Sigmoid colon (tissue), 7 donors: ENCODE data around the gene EMILIN2. TPM values are rescaled to one million over a fixed set of nuclear protein-coding genes. Genes with fewer than 3 reads are reported as not detected.

Source experiments
- DNase-seq: peaks from one replicate; pipeline ENCODE4 v3.0.0-alpha.2; 2019
- H3K27ac ChIP-seq, 4 donors: fragments of 200-600 bp; sonication (generic); one replicate each; pipeline ENCODE4 v1.5.1; 2016 to 2019; ENCODE audit warnings: mild to moderate bottlenecking in 1 of 4
- H3K27me3 ChIP-seq, 3 donors: fragments of 200-600 bp; sonication (generic); one replicate each; pipeline ENCODE4 v1.5.1; 2019; ENCODE audit warnings: mild to moderate bottlenecking in 1 of 3
- H3K36me3 ChIP-seq, 4 donors: fragments of 200-600 bp; sonication (generic); one replicate each; pipeline ENCODE4 v1.5.1; 2016 to 2019
- H3K4me1 ChIP-seq, 4 donors: fragments of 200-600 bp; sonication (generic); one replicate each; pipeline ENCODE4 v1.5.1; 2017 to 2019
- H3K4me3 ChIP-seq, 4 donors: fragments of 200-600 bp; sonication (generic); one replicate each; pipeline ENCODE4 v1.5.1; 2017 to 2019; ENCODE audit warnings: mild to moderate bottlenecking in 2 of 4, moderate library complexity in 1 of 4
- H3K9me3 ChIP-seq, 4 donors: fragments of 200-600 bp in 3 of 4; sonication (generic) in 3 of 4; one replicate each; pipeline versions ENCODE4 v1.5.1 to v1.6.1; 2013 to 2019
- EP300 ChIP-seq, 4 donors: sonication (generic); formaldehyde crosslinking; IDR thresholded peaks; one replicate each; pipeline ENCODE4 v1.6.1; 2017; ENCODE audit warnings: antibody characterized with exemption in 4 of 4
- POLR2A ChIP-seq, 2 donors: fragments of 450-650 bp; IDR thresholded peaks; one replicate each; pipeline ENCODE4 v1.6.1; 2016; ENCODE audit warnings: antibody characterized with exemption in 2 of 2, mild to moderate bottlenecking in 2 of 2, moderate library complexity in 2 of 2
- POLR2AphosphoS5 ChIP-seq, 4 donors: sonication (generic); formaldehyde crosslinking; IDR thresholded peaks; one replicate each; pipeline ENCODE4 v1.6.1; 2017; ENCODE audit warnings: antibody characterized with exemption in 4 of 4
- WGBS, 2 donors: extraction: QIAGEN DNeasy Blood & Tissue Kit; methylation state at CpG; one replicate each; pipeline ENCODE4 v1.1.7; 2013; 5-methylcytosine and 5-hydroxymethylcytosine counted together
- intact Hi-C: fragments of 100-400 bp; cut with DNase I; formaldehyde crosslinking; loops from one replicate; pipeline ENCODE4 v1.15.1; 2023
- polyA plus RNA-seq, 3 donors: library from polyadenylated mRNA; stranded (reverse); fragments of 200-250 nt; gene quantifications; one replicate each; pipeline ENCODE4 v1.2.3, GENCODE V29; 2013
- total RNA-seq, 4 donors: library from RNA; depleted of rRNA; stranded (reverse); fragments of >200 nt; gene quantifications; one replicate each; pipeline ENCODE4 v1.1.0, GENCODE V29; 2016
- TF ChIP-seq, protein P1 (sequence below), 4 experiments: fragments of 450-650 bp in 3 of 4; fragments of 200-600 bp in 1 of 4; IDR thresholded peaks; one replicate each; pipeline ENCODE4 v1.5.1; 2016 to 2019; ENCODE audit warnings: antibody characterized with exemption in 4 of 4, mild to moderate bottlenecking in 3 of 4, moderate library complexity in 2 of 4
- donor health status: healthy with polysubstance abuse.
- donor health status: Bipolar disorder and iron deficiency.
- donor health status: healthy.

EMILIN2 gene
- total and polyA plus RNA-seq, 7 donors, result 4.8 to 12.0 (median 9.5) TPM

DNA sequence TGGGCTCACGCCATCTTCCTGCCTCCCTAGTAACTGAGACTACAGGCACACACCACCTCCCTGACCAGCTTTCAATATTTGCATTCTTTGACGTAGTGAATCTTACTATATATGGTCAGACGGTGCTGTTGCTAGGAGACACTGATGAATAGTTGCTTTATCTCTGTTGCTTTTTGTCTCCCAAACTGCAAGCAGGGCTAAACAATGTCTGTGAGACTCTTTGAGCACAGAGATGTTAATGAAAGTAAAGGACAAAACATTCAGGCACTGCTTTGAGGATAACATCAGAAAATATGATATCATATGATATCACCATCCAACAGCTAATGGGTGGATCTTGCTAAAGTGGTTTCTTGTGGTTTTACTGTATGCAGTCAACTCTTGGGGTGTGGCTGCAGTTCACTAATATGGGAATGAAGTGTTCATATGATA lies 43.0 kb downstream of the EMILIN2 start:
- 25 to 59% methylated on average over 3 of the region's 3 CpGs for WGBS, 2 donors
- no peaks in the 10 kb centered on the region for H3K36me3 ChIP-seq
- H3K27ac ChIP-seq, result no peak overlapping the region
- no peak for DNase-seq
- no peaks in the 10 kb centered on the region for H3K27me3 ChIP-seq
- no peaks in the 10 kb centered on the region for H3K9me3 ChIP-seq
- no peak overlapping the region for H3K4me3 ChIP-seq
- no peaks in the 10 kb centered on the region for H3K4me1 ChIP-seq
- TF ChIP-seq, protein P1, sequence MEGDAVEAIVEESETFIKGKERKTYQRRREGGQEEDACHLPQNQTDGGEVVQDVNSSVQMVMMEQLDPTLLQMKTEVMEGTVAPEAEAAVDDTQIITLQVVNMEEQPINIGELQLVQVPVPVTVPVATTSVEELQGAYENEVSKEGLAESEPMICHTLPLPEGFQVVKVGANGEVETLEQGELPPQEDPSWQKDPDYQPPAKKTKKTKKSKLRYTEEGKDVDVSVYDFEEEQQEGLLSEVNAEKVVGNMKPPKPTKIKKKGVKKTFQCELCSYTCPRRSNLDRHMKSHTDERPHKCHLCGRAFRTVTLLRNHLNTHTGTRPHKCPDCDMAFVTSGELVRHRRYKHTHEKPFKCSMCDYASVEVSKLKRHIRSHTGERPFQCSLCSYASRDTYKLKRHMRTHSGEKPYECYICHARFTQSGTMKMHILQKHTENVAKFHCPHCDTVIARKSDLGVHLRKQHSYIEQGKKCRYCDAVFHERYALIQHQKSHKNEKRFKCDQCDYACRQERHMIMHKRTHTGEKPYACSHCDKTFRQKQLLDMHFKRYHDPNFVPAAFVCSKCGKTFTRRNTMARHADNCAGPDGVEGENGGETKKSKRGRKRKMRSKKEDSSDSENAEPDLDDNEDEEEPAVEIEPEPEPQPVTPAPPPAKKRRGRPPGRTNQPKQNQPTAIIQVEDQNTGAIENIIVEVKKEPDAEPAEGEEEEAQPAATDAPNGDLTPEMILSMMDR (IDR thresholded peaks at IDR 0.05), result no peak
- no peak for TF ChIP-seq POLR2A (IDR thresholded peaks at IDR 0.05)
- no peak for TF ChIP-seq EP300 (IDR thresholded peaks at IDR 0.05)
- TF ChIP-seq POLR2AphosphoS5 (IDR thresholded peaks at IDR 0.05), result no peak
- intact Hi-C loops, result no loop called here

DNA sequence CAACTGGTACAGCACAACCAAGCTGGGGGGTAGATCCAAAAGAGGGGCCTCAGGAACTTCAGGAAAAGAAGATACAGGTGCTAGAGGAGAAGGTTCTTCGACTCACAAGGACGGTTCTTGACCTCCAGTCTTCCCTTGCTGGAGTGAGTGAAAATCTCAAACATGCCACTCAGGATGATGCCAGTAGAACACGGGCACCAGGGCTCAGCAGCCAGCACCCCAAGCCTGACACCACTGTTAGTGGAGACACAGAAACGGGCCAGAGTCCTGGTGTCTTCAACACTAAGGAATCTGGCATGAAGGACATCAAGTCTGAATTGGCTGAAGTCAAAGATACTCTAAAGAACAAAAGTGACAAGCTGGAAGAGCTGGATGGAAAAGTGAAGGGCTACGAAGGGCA lies 43.8 kb downstream of the EMILIN2 start:
- DNase-seq, result no peak
- intact Hi-C loops, result no loop called here
- 85 to 93% methylated on average over 5 of the region's 5 CpGs for WGBS, 2 donors

DNA sequence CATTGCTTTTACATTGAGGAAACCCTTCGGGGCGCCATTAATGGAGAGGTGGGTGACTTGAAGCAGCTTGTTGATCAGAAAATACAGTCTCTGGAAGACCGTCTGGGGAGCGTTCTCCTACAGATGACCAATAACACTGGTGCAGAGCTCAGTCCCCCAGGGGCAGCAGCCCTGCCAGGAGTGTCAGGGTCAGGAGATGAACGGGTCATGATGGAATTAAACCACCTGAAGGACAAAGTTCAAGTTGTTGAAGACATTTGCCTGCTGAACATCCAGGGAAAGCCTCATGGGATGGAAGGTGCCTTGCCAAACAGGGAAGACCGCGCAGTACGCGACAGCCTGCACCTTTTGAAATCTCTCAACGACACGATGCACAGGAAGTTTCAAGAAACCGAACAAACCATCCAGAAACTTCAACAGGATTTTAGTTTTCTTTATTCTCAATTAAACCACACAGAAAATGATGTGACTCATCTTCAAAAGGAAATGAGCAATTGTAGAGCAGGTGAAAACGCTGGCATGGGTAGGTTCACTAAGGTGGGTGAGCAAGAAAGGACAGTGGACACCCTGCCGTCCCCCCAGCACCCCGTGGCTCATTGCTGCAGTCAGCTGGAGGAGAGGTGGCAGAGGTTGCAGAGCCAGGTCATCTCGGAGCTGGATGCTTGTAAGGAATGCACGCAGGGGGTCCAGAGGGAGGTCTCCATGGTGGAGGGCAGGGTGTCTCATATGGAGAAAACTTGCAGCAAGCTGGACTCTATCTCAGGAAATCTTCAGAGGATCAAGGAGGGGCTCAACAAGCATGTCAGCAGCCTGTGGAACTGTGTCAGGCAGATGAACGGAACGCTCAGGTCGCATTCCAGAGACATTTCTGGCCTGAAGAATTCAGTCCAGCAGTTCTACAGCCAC lies 45.0 kb downstream of the EMILIN2 start:
- Histone ChIP-seq H3K27me3 (no peaks in the 10 kb centered on the region), H3K4me3 (no peak overlapping the region), H3K4me1 (no peaks in the 10 kb centered on the region), H3K27ac (no peak overlapping the region), H3K36me3 (no peaks in the 10 kb centered on the region), H3K9me3 (no peaks in the 10 kb centered on the region)
- DNase-seq, result no peak
- no peak for TF ChIP-seq EP300 (IDR thresholded peaks at IDR 0.05)
- TF ChIP-seq, protein P1 (IDR thresholded peaks at IDR 0.05), result no peak
- 83 to 86% methylated on average over 20 of the region's 20 CpGs for WGBS, 2 donors
- intact Hi-C loops, result no loop called here

More for the DNA sequence above, 43.8 kb downstream of the EMILIN2 start:
- H3K27me3 ChIP-seq, result no peaks in the 10 kb centered on the region
- no peak overlapping the region for H3K27ac ChIP-seq
- TF ChIP-seq POLR2A (IDR thresholded peaks at IDR 0.05) (no peak), POLR2AphosphoS5 (IDR thresholded peaks at IDR 0.05) (no peak), EP300 (IDR thresholded peaks at IDR 0.05) (no peak)
- TF ChIP-seq, protein P1 (IDR thresholded peaks at IDR 0.05), result no peak
- no peaks in the 10 kb centered on the region for H3K36me3 ChIP-seq
- no peak overlapping the region for H3K4me3 ChIP-seq
- no peaks in the 10 kb centered on the region for H3K9me3 ChIP-seq
- no peaks in the 10 kb centered on the region for H3K4me1 ChIP-seq

DNA sequence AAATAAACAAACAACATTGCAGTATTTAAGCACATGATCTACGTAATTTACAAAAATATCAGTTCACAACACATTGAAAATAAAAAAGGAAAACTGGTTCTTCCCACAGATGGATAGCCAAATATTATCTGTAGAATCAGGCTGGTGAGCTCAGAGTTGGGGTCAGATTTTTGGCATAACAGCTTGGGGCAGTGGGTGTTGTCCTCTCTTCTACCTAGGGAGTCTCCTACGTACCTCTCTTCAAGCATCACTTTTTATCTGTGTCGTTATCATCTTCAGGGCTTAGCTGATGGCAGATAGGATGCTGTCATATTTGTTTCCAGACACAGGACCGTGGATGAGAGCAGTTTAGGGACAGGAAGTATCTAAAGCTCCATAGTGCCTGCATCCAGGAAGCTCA lies 46.2 kb downstream of the EMILIN2 start:
- 73 to 83% methylated on average over 4 of the region's 4 CpGs for WGBS, 2 donors
- Histone ChIP-seq H3K9me3 (no peaks in the 10 kb centered on the region), H3K4me3 (no peak overlapping the region), H3K27me3 (no peaks in the 10 kb centered on the region), H3K27ac (no peak overlapping the region), H3K36me3 (no peaks in the 10 kb centered on the region), H3K4me1 (no peaks in the 10 kb centered on the region)
- no peak for DNase-seq
- intact Hi-C loops, result no loop called here
- TF ChIP-seq EP300 (IDR thresholded peaks at IDR 0.05) (no peak), POLR2A (IDR thresholded peaks at IDR 0.05) (no peak), POLR2AphosphoS5 (IDR thresholded peaks at IDR 0.05) (no peak)
- TF ChIP-seq, protein P1 (IDR thresholded peaks at IDR 0.05), result no peak
